C4-2B (cell line): Measurements from ENCODE around the gene AKAP9.

ENCODE experiments used
- ZFX ChIP-seq: fragments of 450-650 bp; IDR thresholded peaks from 2 replicates; pipeline ENCODE4 v1.6.1; 2017
- TF ChIP-seq, protein P1 (sequence below): fragments of 450-650 bp; conservative IDR thresholded peaks from 2 replicates; pipeline ENCODE4 v1.5.1; 2017; ENCODE audit warnings: mild to moderate bottlenecking

DNA sequence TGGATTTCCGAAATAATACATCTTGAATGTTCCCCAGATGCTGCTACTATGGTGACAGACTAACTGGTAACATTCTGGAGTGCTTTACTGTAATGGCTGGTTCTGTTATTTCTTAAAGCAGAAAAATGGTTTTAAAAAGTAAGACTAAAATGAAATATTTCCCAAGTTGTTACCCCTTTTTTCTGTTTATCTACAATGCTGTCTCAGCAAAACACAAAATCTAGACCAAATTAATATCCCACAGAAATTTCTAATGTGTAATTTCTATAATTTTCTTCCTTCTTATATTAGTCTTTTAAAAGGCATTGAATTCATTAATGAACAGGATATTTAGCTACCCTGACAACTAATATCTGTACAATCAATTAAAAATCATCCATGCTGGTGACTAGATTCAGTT is 41.1 kb upstream of the AKAP9 start:
- TF ChIP-seq, protein P1, sequence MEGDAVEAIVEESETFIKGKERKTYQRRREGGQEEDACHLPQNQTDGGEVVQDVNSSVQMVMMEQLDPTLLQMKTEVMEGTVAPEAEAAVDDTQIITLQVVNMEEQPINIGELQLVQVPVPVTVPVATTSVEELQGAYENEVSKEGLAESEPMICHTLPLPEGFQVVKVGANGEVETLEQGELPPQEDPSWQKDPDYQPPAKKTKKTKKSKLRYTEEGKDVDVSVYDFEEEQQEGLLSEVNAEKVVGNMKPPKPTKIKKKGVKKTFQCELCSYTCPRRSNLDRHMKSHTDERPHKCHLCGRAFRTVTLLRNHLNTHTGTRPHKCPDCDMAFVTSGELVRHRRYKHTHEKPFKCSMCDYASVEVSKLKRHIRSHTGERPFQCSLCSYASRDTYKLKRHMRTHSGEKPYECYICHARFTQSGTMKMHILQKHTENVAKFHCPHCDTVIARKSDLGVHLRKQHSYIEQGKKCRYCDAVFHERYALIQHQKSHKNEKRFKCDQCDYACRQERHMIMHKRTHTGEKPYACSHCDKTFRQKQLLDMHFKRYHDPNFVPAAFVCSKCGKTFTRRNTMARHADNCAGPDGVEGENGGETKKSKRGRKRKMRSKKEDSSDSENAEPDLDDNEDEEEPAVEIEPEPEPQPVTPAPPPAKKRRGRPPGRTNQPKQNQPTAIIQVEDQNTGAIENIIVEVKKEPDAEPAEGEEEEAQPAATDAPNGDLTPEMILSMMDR = no peak
- TF ChIP-seq ZFX = no peak
